Measurements from ENCODE around the gene FPGS.

DNA sequence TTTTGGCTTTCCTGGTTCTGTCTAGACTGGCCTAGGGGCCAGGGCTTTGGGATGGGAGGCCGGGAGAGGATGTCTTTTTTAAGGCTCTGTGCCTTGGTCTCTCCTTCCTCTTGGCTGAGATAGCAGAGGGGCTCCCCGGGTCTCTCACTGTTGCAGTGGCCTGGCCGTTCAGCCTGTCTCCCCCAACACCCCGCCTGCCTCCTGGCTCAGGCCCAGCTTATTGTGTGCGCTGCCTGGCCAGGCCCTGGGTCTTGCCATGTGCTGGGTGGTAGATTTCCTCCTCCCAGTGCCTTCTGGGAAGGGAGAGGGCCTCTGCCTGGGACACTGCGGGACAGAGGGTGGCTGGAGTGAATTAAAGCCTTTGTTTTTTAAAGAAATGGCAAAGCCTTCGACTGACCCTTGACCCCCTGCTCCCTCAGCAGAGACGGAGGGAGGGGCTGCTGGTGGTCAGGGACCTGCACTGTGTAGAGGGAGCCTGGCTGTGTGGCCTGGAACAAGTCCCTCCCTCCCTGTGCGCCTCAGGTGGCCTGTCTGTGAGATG lies 11.1 kb downstream of the FPGS start:
- TF ChIP-seq, protein P1, sequence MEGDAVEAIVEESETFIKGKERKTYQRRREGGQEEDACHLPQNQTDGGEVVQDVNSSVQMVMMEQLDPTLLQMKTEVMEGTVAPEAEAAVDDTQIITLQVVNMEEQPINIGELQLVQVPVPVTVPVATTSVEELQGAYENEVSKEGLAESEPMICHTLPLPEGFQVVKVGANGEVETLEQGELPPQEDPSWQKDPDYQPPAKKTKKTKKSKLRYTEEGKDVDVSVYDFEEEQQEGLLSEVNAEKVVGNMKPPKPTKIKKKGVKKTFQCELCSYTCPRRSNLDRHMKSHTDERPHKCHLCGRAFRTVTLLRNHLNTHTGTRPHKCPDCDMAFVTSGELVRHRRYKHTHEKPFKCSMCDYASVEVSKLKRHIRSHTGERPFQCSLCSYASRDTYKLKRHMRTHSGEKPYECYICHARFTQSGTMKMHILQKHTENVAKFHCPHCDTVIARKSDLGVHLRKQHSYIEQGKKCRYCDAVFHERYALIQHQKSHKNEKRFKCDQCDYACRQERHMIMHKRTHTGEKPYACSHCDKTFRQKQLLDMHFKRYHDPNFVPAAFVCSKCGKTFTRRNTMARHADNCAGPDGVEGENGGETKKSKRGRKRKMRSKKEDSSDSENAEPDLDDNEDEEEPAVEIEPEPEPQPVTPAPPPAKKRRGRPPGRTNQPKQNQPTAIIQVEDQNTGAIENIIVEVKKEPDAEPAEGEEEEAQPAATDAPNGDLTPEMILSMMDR (IDR thresholded peaks at IDR 0.05), result no peak
- TF ChIP-seq POLR2AphosphoS5 (IDR thresholded peaks at IDR 0.05), result no peak
- TF ChIP-seq POLR2A (IDR thresholded peaks at IDR 0.05), result no peak
- TF ChIP-seq EP300 (IDR thresholded peaks at IDR 0.05), result no peak

All from stomach (tissue), 4 donors.